CD4-positive, alpha-beta T cell (primary cell): ENCODE data around the gene DEPDC5. TPM values are rescaled to one million over a fixed set of nuclear protein-coding genes. Genes with fewer than 3 reads are reported as not detected.

Source experiments
- ATAC-seq: fragments of 200-7000 bp; cut with Tn5 transposase; one replicate; pipeline ENCODE4 v1.10.0; 2022; ENCODE audit warnings: mild to moderate bottlenecking; ENCODE audit not compliant: poor library complexity
- CTCF ChIA-PET: fragments of 350-600 bp; sonication (Branson Sonifier 250); formaldehyde crosslinking; loops from one replicate; lab custom pipeline; 2021; ENCODE audit warnings: antibody characterized with exemption, inconsistent platforms; lab: Charles Lee
- POLR2A ChIA-PET: fragments of 350-600 bp; sonication (Branson Sonifier 250); formaldehyde crosslinking; loops from one replicate; lab custom pipeline; 2021; ENCODE audit warnings: antibody characterized with exemption, inconsistent platforms; lab: Charles Lee
- DNase-seq, 14 experiments: peaks; one replicate each; pipeline ENCODE4 v3.0.0-alpha.2; 2013 to 2020; ENCODE audit warnings: mixed read lengths in 2 of 14
- H3K27ac ChIP-seq, 2 donors: one replicate each; pipeline versions ENCODE4 v1.5.1 to v1.7.0; 2013; ENCODE audit warnings: low read length in 2 of 2, low read depth in 1 of 2, mild to moderate bottlenecking in 1 of 2
- H3K27me3 ChIP-seq, 2 experiments: 1 replicate in 1 of 2; 2 replicates in 1 of 2; pipeline versions ENCODE4 v1.6.1 to v1.7.0; 2013; ENCODE audit warnings: low read length in 2 of 2, control low read depth in 1 of 2, mild to moderate bottlenecking in 1 of 2, moderate library complexity in 1 of 2; ENCODE audit not compliant: insufficient read depth in 2 of 2, control insufficient read depth in 1 of 2
- H3K36me3 ChIP-seq: one replicate; pipeline ENCODE4 v1.6.1; 2013; ENCODE audit warnings: low read length, control low read depth; ENCODE audit not compliant: insufficient read depth
- H3K4me1 ChIP-seq: one replicate; pipeline ENCODE4 v1.6.1; 2013; ENCODE audit warnings: low read length, control low read depth; ENCODE audit not compliant: insufficient read depth
- H3K4me3 ChIP-seq: one replicate; pipeline ENCODE4 v1.5.1; 2013; ENCODE audit warnings: mild to moderate bottlenecking, low read length, moderate library complexity
- H3K9me3 ChIP-seq, 2 experiments: 1 replicate in 1 of 2; 2 replicates in 1 of 2; pipeline versions ENCODE4 v1.6.1 to v1.7.0; 2013; ENCODE audit warnings: low read length in 2 of 2, mild to moderate bottlenecking in 2 of 2, control low read depth in 1 of 2, moderate library complexity in 1 of 2; ENCODE audit not compliant: control insufficient read depth in 1 of 2, insufficient read depth in 1 of 2
- H3K27ac Mint-ChIP-seq: one replicate; pipeline ENCODE4 v1.8.0; 2020; ENCODE audit warnings: mixed read lengths
- H3K27me3 Mint-ChIP-seq: one replicate; pipeline ENCODE4 v1.8.0; 2021; ENCODE audit warnings: mixed read lengths
- H3K36me3 Mint-ChIP-seq: one replicate; pipeline ENCODE4 v1.8.0; 2021; ENCODE audit warnings: low read depth, mixed read lengths
- H3K4me1 Mint-ChIP-seq: one replicate; pipeline ENCODE4 v1.8.0; 2021; ENCODE audit warnings: low read depth, mixed read lengths
- H3K4me3 Mint-ChIP-seq: one replicate; pipeline ENCODE4 v1.8.0; 2020; ENCODE audit warnings: mild to moderate bottlenecking, mixed read lengths
- H3K9me3 Mint-ChIP-seq: one replicate; pipeline ENCODE4 v1.8.0; 2020; ENCODE audit warnings: mixed read lengths
- CTCF ChIP-seq: fragments of 200-600 bp; IDR thresholded peaks from one replicate; pipeline ENCODE4 v1.8.0; 2022; ENCODE audit warnings: antibody characterized with exemption, mild to moderate bottlenecking
- intact Hi-C, 2 experiments: fragments of 100-400 bp; cut with DNase I in 1 of 2; cut with micrococcal nuclease in 1 of 2; formaldehyde crosslinking; loops; one replicate each; pipeline versions ENCODE4 v1.15.1 to v1.9.0; 2023 to 2025; cut with DNase I, micrococcal nuclease
- total RNA-seq, 174 experiments: library from RNA in 2 of 174; stranded (reverse) in 2 of 174; gene quantifications; one replicate each; pipeline ENCODE4 v1.2.3 and lab custom pipeline; 2021 to 2026

Gene DEPDC5
- total RNA-seq, 2 experiments from 2014 or later = 32.9 to 36.6 TPM

GRCh38 chr22:31833930-31834329, 80.1 kb downstream of the DEPDC5 start:
- H3K27ac ChIP-seq = no peak overlapping the region
- no peaks in the 10 kb centered on the region for H3K4me1 ChIP-seq
- Mint-ChIP-seq H3K9me3 (no peaks in the 10 kb centered on the region), H3K4me1 (no peaks in the 10 kb centered on the region), H3K27me3 (no peaks in the 10 kb centered on the region), H3K4me3 (no peak overlapping the region), H3K27ac (no peak overlapping the region), H3K36me3 (peaks cover 89% of the 10 kb centered on the region)
- no peak overlapping the region for H3K4me3 ChIP-seq
- DNase-seq = no peak
- H3K36me3 ChIP-seq = peaks cover 51% of the 10 kb centered on the region
- intact Hi-C loops = no loop called here
- no peaks in the 10 kb centered on the region for H3K9me3 ChIP-seq
- ATAC-seq = no peak
- no peak for TF ChIP-seq CTCF
- ChIA-PET POLR2A (no interaction called here), CTCF (no interaction called here)
- H3K27me3 ChIP-seq = no peaks in the 10 kb centered on the region

- Mint-ChIP-seq H3K36me3 (peaks cover 91% of the 10 kb centered on the region), H3K9me3 (no peaks in the 10 kb centered on the region)
These were observed 82.2 kb downstream of the DEPDC5 start for GRCh38 chr22:31836010-31836409.

GRCh38 chr22:31838917-31839316, 85.1 kb downstream of the DEPDC5 start:
- no peaks in the 10 kb centered on the region for H3K4me1 Mint-ChIP-seq
- H3K27ac ChIP-seq = no peak overlapping the region
- no peaks in the 10 kb centered on the region for H3K27me3 ChIP-seq
- ChIA-PET POLR2A (no interaction called here), CTCF (no interaction called here)
- ATAC-seq (no peak), DNase-seq (no peak)
- no peaks in the 10 kb centered on the region for H3K9me3 Mint-ChIP-seq
- H3K36me3 ChIP-seq = peaks cover 75% of the 10 kb centered on the region
- TF ChIP-seq CTCF = no peak
- H3K27ac Mint-ChIP-seq = no peak overlapping the region
- no peaks in the 10 kb centered on the region for H3K9me3 ChIP-seq
- H3K27me3 Mint-ChIP-seq = no peaks in the 10 kb centered on the region
- no peak overlapping the region for H3K4me3 Mint-ChIP-seq
- no peaks in the 10 kb centered on the region for H3K4me1 ChIP-seq
- intact Hi-C loops = no loop called here
- peaks cover 92% of the 10 kb centered on the region for H3K36me3 Mint-ChIP-seq
- no peak overlapping the region for H3K4me3 ChIP-seq

More at GRCh38 chr22:31836010-31836409, 82.2 kb downstream of the DEPDC5 start:
- DNase-seq (no peak), ATAC-seq (no peak)
- H3K9me3 ChIP-seq = no peaks in the 10 kb centered on the region
- H3K4me3 Mint-ChIP-seq = no peak overlapping the region
- CTCF ChIA-PET = no interaction called here
- no peak overlapping the region for H3K27ac ChIP-seq
- no peak overlapping the region for H3K4me3 ChIP-seq
- POLR2A ChIA-PET = interaction anchor here (0.6 kb wide), 1 partner anchor 32 kb away, joined by 3 read pairs; no protein-coding TSS in a partner anchor
- H3K4me1 Mint-ChIP-seq = no peaks in the 10 kb centered on the region
- peaks cover 60% of the 10 kb centered on the region for H3K36me3 ChIP-seq
- intact Hi-C loops = no loop called here
- no peaks in the 10 kb centered on the region for H3K27me3 Mint-ChIP-seq
- no peak for TF ChIP-seq CTCF
- no peaks in the 10 kb centered on the region for H3K27me3 ChIP-seq
- no peak overlapping the region for H3K27ac Mint-ChIP-seq
- H3K4me1 ChIP-seq = no peaks in the 10 kb centered on the region
